Stimulated activated CD8-positive, alpha-beta memory T cell treated with anti-CD3 and anti-CD28 coated beads, Interleukin-15, amount 100 ng/mL, for 24 hours (primary cell): ENCODE results near the gene SEMG2.
A peak's percentile ranks its signal among the peaks of the same experiment; 100 is the strongest.

Experiments
- DNase-seq: peaks from one replicate; pipeline ENCODE4 v3.0.0-alpha.2; 2020; ENCODE audit warnings: low read depth

The SEMG2 gene

GRCh38 chr20:45229264-45230056 is 8.3 kb downstream of the SEMG2 start:
- DNase-seq = peak; percentile 19

GRCh38 chr20:45230631-45231030 is 9.5 kb downstream of the SEMG2 start:
- no peak for DNase-seq

- no peak for DNase-seq
Measured at GRCh38 chr20:45235995-45236394, 14.8 kb downstream of the SEMG2 start.

GRCh38 chr20:45238139-45238538 is 17.0 kb downstream of the SEMG2 start:
- DNase-seq = no peak

- no peak for DNase-seq
Measured at GRCh38 chr20:45246109-45246508, 24.9 kb downstream of the SEMG2 start.

- no peak for DNase-seq
Measured at GRCh38 chr20:45247865-45248264, 26.7 kb downstream of the SEMG2 start.

- DNase-seq = no peak
Measured at GRCh38 chr20:45248609-45249008, 27.4 kb downstream of the SEMG2 start.

- no peak for DNase-seq
Measured at GRCh38 chr20:45251884-45252560, 30.8 kb downstream of the SEMG2 start.

- no peak for DNase-seq
Measured at GRCh38 chr20:45253261-45253660, 32.1 kb downstream of the SEMG2 start.

- DNase-seq = no peak
Measured at GRCh38 chr20:45254383-45255262, 33.5 kb downstream of the SEMG2 start, which contains the start of gene SLPI. Gene SLPI, minus strand, starts transcription at chr20:45254564. Its CDS starts 21 bp downstream, at chr20:45254543.

- DNase-seq = no peak
Measured at GRCh38 chr20:45257161-45257560, 36.0 kb downstream of the SEMG2 start.

GRCh38 chr20:45257711-45258110 is 36.5 kb downstream of the SEMG2 start:
- no peak for DNase-seq

GRCh38 chr20:45258259-45258658 is 37.1 kb downstream of the SEMG2 start:
- DNase-seq = no peak

- no peak for DNase-seq
Measured at GRCh38 chr20:45258664-45259063, 37.5 kb downstream of the SEMG2 start.

GRCh38 chr20:45263556-45264266 is 42.5 kb downstream of the SEMG2 start:
- no peak for DNase-seq

GRCh38 chr20:45266977-45267376 is 45.8 kb downstream of the SEMG2 start:
- DNase-seq = no peak

- no peak for DNase-seq
Measured at GRCh38 chr20:45268531-45268930, 47.4 kb downstream of the SEMG2 start.

GRCh38 chr20:45269056-45269455 is 47.9 kb downstream of the SEMG2 start:
- no peak for DNase-seq

GRCh38 chr20:45269754-45270270 is 48.6 kb downstream of the SEMG2 start:
- DNase-seq = no peak
